Stimulated activated CD8-positive, alpha-beta memory T cell treated with anti-CD3 and anti-CD28 coated beads, Interleukin-7, amount 100 ng/mL, for 48 hours (primary cell): ENCODE data around the gene CREBBP.
"Not testable (repeated sequence)": the region's sequence is repeated elsewhere in the genome, so short reads cannot be mapped to it uniquely, and the experiment has no call there.

ENCODE experiments used
- DNase-seq, 2 donors: peaks; one replicate each; pipeline ENCODE4 v3.0.0-alpha.2; 2020; ENCODE audit warnings: low read depth in 1 of 2; ENCODE audit errors: extremely low read depth in 1 of 2

CREBBP gene

DNA sequence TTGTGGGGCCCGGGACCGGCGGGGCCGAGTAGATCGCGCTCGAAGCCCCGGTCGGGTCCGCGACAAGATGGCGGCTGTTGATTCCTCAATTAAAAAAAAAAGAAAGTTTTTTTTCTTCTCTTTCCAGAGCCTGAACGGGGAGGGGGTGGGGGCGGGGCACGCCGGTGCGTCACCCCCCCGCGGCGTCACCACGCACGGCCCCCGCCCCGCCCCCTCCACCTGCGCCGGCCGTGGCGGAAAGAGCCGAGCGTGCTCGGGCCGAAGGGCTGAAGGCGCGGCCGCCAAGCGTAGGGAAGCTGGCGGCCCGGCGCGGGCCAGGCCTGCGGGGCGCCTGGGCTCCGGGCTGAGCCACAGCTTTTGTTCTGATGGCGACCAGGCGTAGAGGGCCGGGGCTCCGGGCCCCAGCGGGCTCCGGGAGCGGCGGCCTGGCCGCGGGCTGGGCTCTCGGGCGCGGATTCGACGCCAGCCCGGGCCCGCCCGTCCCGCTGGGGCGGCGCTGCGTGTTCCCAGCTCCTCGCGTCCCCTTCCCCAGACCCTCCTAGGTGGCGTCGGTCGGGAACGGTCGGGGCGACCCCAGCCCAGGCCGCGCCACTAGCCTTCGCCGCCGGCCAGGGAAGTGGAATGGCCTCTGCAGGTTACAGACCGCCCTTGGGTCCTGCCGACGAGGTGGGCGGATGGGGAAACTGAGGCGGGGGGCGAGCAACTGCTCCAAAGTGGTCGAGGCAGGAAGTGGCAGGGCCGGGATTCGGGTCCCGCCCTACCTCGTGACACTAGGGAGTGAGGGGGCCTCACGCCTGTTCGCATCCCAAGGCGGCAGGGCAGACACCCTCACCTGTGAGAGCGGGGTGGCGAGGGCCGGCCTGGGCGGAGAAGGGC is at the start of gene CREBBP:
TSS of gene CREBBP (minus strand) at position 91 of the 876 bp plus-strand sequence. CDS start 797 bp downstream, outside the sequence.
- peak; percentile 43 to 64 for DNase-seq

- DNase-seq: not testable (repeated sequence)
These were observed 46.6 kb upstream of the CREBBP start for GRCh38 chr16:3927147-3927546.

GRCh38 chr16:3924763-3925162 is 44.2 kb upstream of the CREBBP start:
- no peak for DNase-seq

GRCh38 chr16:3922241-3922640 is 41.7 kb upstream of the CREBBP start:
- no peak for DNase-seq

DNA sequence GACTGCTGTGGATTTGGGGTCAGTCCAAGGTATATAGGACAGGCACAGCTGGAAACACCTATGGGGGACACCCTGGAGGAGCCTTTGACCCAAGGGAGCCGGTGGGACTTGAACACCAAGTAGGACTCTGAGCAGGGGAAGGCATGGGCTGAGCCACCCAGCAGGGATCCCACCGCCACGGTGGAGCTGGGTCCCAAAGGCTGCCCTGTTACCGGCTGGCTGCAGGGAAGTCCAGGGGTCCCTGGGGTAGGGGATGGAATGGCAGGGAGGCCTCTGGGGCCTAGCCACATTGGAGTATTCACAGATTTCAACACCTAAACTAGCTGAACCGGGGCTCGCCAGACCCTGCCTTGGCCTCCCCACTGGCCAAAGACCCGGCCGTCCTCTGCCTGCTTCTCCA is 39.7 kb upstream of the CREBBP start:
- no peak for DNase-seq

DNA sequence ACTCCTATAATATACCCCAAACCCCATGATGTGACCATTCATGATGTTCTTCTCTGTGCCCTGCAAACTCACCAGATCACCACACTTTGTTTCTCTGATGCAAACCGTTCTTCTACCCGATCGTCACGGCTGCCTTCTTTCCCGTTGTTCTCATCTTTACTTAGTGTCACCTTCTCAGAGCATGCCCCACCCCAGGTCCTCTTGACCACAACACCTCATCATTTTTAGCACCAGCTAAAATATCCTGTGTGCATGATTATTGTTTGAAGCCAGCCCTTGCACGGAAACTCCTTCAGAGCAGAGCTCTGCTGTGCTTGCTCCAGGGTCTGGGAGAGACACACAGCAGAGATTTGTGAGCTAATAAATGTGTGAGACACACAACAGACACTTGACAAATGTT is 38.9 kb upstream of the CREBBP start:
- no peak for DNase-seq

- DNase-seq: no peak
These were observed 35.1 kb upstream of the CREBBP start for GRCh38 chr16:3915426-3916260.

DNA sequence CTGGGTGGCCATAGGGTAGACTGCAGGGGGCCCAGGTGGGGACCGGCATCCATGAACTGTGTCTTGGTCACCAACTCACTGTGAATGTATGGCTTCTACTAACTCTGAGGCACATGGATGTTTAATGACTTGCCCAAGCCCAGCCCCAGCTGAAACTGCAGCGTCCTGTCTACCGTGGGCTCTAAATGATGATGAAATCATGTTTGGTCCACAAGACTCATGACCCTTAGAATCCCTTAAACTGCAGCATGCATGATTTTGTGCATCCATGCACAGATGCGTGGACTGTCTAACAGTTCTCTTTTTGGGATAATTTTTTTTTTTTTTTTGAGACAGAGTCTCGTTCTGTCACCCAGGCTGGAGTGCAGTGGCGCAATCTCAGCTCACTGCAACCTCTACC is 32.4 kb upstream of the CREBBP start:
- DNase-seq: no peak

DNA sequence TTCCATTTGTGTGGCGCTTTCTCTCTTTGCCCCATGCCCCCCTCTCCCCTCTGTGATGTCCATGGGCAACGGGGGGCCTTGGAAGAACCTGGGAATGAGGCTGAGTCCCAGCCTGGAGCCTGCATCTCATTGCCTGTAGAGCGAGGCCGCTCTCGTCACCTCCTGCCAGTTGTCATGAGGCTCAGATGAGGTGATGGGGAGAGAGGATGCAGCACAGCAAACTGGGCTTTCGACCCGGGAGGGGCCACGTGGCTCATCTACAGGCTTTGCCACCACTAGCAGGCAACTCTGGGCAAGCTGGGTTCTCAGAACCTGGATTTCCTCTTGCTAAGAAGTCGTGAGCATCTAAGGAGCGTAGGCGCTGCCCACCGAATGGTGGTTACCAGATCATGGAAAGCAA is 31.9 kb upstream of the CREBBP start:
- no peak for DNase-seq

- DNase-seq: not testable (repeated sequence)
These were observed 31.2 kb upstream of the CREBBP start for GRCh38 chr16:3911741-3912140.

GRCh38 chr16:3909791-3910583 is 29.5 kb upstream of the CREBBP start:
- no peak for DNase-seq

DNA sequence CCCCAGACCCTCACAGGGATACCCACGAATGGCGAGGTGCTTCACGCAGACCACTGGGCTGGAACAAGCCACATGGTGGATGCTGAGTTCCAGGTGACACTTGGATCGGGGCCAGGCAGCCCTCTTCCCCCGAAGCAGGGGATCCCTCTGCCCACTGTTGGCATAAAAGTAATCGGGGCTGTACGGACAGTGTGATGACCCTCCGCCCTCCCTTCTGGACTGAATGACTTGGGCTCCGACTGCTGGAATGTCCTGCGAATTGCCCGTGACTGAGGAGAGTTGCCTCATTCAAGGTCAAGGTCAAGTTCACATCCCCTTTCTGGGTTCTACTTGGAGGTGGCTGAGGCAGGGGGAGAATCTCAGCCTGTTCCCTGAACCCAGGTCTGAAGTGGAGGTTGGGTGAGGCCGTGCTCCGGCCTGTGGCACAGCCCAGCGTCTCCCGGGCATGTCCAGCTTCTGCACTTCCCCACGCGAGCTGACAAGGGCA is 28.5 kb upstream of the CREBBP start:
- no peak for DNase-seq

DNA sequence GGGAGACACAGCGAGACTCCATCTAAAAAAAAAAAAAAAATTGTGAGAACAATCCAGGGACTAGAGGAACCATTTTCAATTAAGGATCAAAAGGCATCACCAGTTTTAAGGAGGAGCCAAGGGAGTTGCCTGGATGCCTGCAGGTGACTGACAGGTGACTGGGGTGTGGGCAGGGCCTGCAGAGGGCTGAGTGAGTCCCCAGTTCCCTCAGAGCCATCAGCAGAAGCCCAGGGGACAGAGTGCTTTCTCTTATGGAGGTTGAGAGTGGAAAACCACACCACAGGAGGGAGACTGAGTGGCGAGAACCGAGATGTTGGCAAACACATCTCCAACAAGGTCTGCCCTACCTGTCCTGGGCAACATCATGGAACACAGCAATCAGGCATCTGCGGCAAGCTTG is 27.1 kb upstream of the CREBBP start:
- DNase-seq: no peak

- no peak for DNase-seq
These were observed 25.9 kb upstream of the CREBBP start for GRCh38 chr16:3906363-3906762.

GRCh38 chr16:3904875-3905274 is 24.4 kb upstream of the CREBBP start:
- DNase-seq: no peak

GRCh38 chr16:3890091-3890490 is 9.6 kb upstream of the CREBBP start:
- DNase-seq: no peak

GRCh38 chr16:3889059-3889458 is 8.5 kb upstream of the CREBBP start:
- no peak for DNase-seq

DNA sequence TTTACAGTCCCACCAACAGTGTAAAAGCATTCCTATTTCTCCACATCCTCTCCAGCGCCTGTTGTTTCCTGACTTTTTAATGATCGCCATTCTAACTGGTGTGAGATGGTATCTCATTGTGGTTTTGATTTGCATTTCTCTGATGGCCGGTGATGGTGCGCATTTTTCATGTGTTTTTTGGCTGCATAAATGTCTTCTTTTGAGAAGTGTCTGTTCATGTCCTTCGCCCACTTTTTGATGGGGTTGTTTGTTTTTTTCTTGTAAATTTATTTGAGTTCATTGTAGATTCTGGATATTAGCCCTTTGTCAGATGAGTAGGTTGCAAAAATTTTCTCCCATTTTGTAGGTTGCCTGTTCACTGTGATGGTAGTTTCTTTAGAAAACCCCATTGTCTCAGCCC is 5.5 kb upstream of the CREBBP start:
- DNase-seq: not testable (repeated sequence)

- DNase-seq: no peak
These were observed 3.9 kb upstream of the CREBBP start for GRCh38 chr16:3884398-3884797.

DNA sequence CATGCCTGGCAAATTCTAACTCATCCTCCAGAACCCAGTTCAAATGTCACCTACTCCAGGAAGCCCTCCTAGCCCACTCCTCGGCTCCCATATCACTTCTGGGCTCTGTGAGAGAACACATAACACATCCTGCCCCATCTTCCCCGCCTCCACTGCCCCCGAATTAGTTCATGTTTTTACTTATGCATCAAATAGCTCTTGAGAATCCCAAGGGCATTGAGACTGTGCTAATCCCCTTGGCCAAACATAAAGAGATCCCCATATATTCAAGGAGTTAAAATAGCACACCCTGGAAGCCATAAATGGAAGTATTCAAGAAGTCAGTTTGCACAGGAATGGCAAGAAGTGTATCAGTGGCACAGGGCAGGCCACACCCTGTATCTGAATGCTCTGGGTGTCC is 2.0 kb upstream of the CREBBP start:
- DNase-seq: no peak

DNA sequence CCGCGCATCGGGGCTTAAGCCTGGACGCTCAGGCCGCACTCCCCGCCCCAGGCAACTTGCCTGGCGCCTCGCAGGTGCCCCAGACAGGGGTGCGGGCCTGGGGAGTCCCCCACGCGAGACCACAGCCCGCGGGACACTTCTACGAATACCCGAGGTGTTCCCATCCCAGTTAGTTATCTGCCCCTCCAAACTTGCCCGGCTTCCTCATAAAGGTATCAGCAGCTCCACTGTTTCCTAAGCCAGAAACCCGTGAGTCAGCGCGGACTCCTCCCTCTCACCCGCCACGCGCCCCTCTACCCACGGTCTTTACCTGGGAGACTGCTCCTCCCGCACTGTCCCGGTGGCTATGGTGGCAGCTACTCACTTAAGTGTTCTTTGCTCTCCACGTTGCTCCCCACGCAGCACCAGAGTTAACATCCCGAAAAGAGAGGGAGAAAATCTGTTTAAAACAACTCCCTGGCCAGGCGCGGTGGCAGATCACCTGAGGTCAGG is 1.0 kb upstream of the CREBBP start:
- DNase-seq: no peak
